ELR (cell line): ENCODE measurements around the gene EVI5L.
"Not testable (repeated sequence)": the region's sequence is repeated elsewhere in the genome, so short reads cannot be mapped to it uniquely, and the experiment has no call there.

Experiments
- DNase-seq: peaks from one replicate; pipeline ENCODE4 v3.0.0-alpha.2; 2015; ENCODE audit warnings: low read depth

Gene EVI5L

GRCh38 chr19:7846155-7846646, 16.2 kb downstream of the EVI5L start:
- no peak for DNase-seq

DNA sequence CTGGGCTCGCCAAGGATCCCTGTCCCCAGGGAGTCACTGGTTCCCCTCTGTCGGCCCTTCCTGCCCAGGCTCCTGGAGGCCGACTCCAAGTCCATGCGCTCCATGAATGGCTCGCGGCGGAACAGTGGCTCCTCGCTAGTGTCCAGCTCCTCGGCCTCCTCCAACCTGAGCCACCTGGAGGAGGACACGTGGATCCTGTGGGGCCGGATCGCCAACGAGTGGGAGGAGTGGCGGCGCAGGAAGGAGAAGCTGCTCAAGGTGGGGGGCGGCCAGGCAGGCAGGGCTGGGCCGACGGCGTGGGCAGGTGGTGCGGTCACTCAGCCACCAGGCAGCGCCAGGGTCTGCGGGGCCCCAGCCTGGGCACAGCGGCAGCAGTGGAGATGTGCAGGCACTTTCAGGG, 17.6 kb downstream of the EVI5L start:
- no peak for DNase-seq

DNA sequence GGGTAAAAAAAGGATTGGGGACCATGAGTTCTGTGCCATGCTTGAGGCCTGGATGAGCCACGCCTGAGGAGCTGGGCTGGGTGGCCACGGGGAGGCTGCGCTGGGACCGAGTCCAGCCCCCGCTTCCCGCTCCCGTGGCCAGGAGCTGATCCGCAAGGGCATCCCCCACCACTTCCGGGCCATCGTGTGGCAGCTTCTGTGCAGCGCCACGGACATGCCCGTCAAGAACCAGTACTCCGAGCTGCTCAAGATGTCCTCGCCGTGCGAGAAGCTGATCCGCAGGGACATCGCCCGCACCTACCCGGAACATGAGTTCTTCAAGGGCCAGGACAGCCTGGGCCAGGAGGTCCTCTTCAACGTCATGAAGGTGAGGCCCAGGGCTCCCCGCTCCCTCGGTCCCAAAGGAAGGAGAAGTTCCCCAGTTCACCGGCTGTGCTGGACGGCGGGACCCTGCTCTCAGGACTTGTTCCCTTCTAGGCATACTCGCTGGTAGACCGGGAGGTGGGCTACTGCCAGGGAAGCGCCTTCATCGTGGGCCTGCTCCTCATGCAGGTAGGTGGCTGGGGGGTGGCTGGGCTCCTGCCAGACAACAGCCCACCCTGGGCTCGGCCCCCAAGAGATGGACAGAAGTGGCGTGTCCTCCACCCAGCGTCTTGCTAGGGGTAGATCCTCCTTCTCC, 18.9 kb downstream of the EVI5L start:
- no peak for DNase-seq

DNA sequence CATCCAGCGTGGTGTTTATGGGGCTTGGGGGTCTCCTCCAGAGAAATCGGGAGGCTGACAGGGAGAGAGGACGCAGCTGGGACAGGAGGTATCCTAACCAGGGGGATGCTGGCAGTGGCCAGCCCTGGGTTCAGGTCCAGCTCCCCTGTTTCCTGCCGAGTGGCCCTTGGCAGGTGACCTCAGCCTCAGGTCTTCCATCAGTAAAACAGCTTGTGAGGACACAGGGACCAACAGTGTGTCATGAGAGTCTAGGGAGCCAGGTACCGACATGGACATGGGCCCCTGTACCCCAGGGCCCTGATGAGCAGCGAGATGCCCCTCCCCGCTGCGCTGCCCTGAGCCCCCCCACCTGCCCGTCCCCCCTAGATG, 19.6 kb downstream of the EVI5L start:
- DNase-seq, result no peak

DNA sequence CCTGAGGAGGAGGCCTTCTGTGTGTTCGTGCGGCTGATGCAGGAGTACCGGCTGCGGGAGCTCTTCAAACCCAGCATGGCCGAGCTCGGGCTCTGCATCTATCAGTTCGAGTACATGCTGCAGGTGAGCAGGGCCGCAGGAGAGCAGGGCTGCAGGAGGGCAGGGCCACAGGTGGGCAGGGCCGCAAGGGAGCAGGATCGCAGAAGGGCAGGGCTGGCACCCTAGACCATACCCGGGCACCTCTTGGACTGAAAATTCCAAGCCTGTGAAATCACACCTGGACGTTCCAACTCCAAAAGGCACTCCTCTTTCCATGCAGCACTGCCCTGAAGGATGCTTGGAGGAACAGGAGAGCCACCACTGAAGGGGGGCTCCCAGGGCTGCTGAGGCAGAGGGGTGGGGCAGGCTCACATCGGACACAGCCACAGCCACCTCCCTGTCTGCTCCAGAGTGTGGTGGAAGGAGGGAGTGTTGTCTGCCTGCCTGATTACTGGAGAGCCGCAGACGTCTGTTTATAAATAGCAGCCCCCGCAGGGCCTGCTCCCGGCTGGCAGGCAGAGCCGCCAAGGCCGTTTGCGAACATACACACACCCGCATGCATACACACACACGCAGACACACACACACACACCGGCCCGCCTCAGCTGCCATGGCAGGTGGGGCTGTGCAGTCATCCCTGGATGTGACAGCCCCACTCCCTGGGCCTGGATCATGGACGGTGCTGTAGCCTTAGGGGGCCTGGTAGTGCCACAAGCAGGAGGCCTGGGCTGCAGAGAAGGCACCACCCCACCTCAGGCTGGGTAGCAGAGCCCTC, 20.2 kb downstream of the EVI5L start:
- no peak for DNase-seq

- no peak for DNase-seq
Measured at GRCh38 chr19:7850945-7851622, 21.1 kb downstream of the EVI5L start.

GRCh38 chr19:7851623-7852500, 21.8 kb downstream of the EVI5L start:
- DNase-seq, result no peak

- DNase-seq, result peak; percentile 73
Measured at GRCh38 chr19:7852851-7853769, 23.1 kb downstream of the EVI5L start.

DNA sequence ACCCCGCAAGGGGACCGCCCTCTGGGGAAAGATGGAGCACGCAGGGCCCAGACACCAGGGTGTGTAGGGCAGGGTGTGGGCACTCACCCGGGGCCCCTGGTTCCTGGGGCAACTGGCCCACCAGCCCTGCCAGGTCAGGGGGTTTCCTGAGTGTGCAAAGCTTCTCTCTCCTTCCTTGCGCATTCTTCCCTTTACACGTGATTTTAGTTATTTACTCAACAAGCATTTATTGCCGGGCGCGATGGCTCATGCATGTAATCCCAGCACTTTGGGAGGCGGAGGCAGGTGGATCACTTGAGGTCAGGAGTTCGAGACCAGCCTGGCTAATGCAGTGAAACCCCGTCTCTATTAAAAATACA, 23.7 kb downstream of the EVI5L start:
- no peak for DNase-seq

- DNase-seq, result no peak
Measured at GRCh38 chr19:7855426-7856108, 25.5 kb downstream of the EVI5L start.

- no peak for DNase-seq
Measured at GRCh38 chr19:7856109-7856591, 26.1 kb downstream of the EVI5L start.

DNA sequence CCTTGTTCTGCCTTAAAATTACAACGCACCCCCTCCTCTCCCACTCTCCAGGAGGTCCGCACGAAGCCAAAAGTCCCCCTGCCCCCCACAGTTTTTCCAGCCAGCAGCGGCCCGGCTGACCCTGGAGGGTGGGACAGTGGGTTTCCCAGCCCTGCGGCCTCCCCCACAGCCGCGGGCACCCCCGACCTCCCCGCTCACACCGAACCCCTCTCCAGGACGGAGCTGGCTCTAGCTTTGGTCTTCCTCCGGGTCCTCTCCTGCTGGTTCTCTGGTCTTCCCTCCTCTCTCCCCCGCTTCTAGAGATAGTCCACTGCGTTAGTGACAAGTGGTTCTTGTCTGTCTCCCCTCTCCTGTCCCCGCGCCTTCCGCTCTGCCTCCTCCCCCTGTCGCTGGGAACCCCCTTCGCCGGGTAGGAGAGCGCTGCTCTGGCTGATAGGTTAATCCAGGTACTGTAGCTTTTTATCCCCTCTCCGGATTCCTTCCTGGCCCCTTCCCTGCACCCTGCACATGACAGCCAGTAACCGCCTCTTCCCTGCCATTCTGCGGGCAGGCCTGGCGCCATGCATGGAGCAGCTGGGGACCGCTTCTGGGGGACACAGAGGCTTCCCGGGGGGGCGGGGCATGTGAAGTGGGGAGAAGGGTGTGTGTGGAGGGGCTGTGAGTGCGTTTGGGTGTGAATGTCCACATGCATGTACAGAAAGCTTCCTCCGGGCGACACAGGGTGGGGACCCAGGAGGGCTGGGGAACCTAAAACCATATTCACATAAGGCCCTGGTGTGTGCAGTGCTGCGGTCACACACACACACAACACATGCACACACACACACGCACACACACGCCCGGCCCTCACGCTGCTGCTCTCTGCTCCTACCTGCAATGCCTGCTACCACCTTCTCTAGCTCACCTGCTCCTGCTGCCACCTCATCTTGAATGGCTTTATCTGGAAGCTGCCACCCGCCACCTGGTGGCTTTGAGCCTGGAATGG, 27.0 kb downstream of the EVI5L start:
- no peak for DNase-seq

- no peak for DNase-seq
Measured at GRCh38 chr19:7857727-7858108, 27.7 kb downstream of the EVI5L start.

GRCh38 chr19:7858109-7858770, 28.2 kb downstream of the EVI5L start:
- no peak for DNase-seq

DNA sequence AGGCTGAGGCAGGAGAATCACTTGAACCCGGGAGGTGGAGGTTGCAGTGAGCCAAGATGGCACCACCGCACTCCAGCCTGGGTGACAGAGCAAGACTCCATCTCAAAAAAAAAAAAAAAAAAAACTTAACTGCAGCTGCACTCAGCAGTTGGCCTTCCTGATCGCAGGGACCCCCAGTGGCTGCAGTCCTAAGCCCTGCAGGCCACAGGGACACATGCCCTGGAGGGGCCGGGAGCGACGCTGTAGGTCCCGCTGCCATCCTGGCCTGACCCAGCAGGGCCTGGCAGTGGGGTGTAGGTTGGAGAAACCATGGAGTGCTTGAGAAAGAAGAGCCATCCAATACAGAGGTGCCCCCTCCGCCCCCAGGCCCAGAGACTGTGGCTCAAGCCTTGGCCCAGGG, 29.1 kb downstream of the EVI5L start:
- not testable (repeated sequence) for DNase-seq

- no peak for DNase-seq
Measured at GRCh38 chr19:7859831-7860713, 30.1 kb downstream of the EVI5L start.
